Stimulated activated CD4-positive, alpha-beta T cell treated with anti-CD3 and anti-CD28 coated beads, Interleukin-1b, Interleukin-23, amount 100 ng/mL, for 24 hours (primary cell): ENCODE data around the gene SYT2.
A peak's percentile ranks its signal among the peaks of the same experiment; 100 is the strongest.
"Not testable (repeated sequence)": the region's sequence is repeated elsewhere in the genome, so short reads cannot be mapped to it uniquely, and the experiment has no call there.

Experiments used
- DNase-seq, 4 experiments: peaks; one replicate each; pipeline ENCODE4 v3.0.0-alpha.2; 2020; ENCODE audit warnings: low read depth in 4 of 4, low spot score in 1 of 4

SYT2 gene

GRCh38 chr1:202624088-202624780 lies 86.0 kb downstream of the SYT2 start:
- DNase-seq, result no peak

- DNase-seq, result not testable (repeated sequence)
Observed at GRCh38 chr1:202623476-202623875, 86.8 kb downstream of the SYT2 start.

DNA sequence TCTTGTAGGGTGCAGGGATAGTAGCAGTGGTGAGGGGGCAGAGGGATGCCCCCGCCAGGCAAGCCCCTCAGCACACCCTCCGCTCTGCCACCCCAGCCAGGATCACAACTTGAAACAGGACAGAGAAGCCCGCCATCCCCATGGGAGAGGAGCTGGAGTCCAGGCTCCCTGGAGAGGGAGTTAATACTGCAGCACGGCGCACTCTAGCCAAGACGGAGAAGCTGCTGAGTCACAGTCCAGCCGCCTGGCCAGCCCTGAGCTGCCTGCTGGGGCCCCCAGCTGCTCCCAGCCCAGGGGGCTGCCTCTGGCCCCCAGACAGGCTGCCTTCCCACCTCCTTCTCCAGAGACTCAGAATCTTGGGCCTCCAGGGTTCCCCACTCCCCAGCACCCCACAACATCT lies 87.2 kb downstream of the SYT2 start:
- no peak for DNase-seq

DNA sequence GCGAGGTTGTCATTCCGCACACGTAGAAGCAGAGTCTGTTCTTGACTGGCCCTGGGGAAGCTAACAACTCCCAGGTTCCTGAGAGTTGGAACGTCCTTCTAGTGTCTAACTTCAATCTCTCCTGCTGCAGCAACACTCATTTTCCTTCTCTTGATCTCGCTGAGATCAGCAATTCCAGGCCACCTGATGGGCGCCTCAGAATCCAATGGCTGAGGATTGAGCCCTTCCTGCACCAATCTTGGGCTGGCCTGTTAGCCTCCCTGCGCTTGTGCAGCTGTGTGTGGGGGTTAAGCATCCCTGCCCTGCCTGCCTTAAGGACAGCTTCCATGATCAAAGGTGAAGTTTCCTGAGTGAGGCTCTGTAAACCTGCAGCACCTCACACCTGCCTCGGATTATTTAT lies 87.9 kb downstream of the SYT2 start:
- no peak for DNase-seq

GRCh38 chr1:202621446-202621845 lies 88.8 kb downstream of the SYT2 start:
- no peak for DNase-seq

DNA sequence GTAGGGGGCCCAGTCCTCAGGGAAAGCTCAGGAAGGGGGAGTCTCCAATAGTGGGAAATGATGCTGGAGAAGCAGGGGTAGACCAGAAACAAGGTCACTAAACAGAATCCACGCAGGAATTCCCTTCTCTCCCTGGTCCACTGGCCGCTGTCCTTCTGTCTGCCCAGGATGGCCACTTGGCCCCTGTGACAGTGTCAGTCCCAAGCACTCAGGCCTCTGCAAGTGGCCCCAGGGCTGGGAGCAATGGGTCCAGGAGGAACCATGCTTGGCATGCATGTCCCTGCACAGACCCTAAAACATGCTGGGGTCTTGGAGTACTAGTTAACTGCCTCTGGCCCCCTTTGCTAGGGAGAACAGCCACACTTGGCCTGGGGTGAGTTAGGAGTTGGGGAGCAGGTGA lies 90.2 kb downstream of the SYT2 start:
- not testable (repeated sequence) for DNase-seq

GRCh38 chr1:202619505-202619904 lies 90.7 kb downstream of the SYT2 start:
- DNase-seq, result no peak

GRCh38 chr1:202619012-202619411 lies 91.2 kb downstream of the SYT2 start:
- DNase-seq, result not testable (repeated sequence)

GRCh38 chr1:202616355-202616915 lies 93.8 kb downstream of the SYT2 start:
- DNase-seq, result no peak

DNA sequence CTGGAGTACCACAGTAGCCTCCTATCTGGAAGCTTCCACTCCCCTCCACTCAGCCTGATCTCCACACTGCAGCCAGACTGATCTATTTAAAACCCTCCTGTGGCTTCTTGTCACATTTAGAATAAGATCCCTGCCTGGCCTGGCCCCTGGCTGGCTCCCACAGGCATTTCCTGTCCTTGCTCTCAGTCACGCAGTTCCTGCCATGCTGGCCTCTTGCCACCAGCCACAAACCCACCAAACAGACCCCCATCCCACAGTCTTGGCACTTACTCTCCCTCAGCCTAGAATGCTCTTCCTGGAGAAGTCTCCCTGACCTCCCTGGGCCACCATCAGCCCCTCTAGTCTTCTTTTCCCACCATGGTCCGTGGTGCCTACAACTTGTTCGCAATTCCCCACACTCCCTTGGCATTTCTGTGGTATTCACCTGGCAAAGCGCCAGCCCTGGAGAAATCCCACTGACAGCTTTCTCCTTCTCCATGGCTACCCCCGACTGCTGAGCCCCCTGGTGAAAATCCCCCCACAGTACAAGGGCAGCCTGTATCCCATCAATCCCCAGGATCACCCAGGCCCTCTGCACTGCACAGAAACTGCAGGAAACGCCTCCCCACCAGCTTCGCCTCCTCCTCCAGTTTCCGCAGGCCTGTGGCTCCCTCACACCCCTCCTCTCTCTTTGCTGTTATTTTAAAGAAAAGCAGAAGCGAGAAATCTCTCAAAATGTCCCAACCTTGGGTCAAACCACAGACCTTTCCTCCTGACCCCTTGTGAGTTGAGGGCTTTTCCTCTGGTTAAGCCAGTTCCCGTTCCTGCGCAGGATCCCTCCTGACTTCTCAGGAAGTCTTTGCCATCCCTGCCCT lies 94.5 kb downstream of the SYT2 start:
- no peak for DNase-seq

GRCh38 chr1:202615208-202615500 lies 95.1 kb downstream of the SYT2 start:
- not testable (repeated sequence) for DNase-seq

DNA sequence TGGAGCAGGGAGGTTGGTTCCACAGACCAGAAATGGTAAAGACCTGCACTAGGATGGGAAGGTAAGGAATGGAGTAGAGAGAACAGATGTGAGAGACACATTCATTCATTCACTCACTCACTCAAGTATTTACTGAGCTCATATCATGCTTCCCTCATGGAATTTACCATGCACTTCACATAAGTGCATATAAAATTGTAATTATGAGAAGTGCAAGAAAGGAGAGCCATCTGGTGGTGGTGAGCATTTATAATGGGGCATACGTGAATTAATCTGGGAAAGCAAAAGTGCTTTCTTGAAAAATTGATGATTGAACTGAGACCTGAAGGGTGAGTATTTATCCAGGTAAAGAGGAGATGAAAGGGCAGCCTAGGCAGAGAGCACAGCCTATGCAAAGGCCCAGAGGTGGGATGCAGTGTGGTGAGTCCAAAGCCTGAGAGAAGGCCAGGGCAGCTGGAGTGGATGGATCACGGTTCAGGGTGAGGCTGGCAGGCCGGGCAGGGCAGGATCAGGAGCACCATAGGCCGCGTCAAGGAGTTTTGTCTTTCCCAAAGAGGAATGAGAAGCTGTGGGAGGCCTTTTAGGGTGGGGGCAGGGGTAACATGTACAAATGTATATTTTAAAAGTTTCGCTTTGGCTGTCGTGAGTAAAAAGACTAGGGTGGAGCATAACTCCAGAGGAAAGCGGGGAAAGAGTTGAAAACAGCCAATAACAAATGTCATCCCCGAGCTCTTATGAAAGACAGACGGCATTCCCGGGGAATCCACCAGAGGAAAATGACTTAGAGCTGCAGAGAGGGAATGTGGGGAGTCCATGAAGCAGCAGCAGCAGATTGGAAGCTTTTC lies 95.7 kb downstream of the SYT2 start:
- DNase-seq, result not testable (repeated sequence)

DNA sequence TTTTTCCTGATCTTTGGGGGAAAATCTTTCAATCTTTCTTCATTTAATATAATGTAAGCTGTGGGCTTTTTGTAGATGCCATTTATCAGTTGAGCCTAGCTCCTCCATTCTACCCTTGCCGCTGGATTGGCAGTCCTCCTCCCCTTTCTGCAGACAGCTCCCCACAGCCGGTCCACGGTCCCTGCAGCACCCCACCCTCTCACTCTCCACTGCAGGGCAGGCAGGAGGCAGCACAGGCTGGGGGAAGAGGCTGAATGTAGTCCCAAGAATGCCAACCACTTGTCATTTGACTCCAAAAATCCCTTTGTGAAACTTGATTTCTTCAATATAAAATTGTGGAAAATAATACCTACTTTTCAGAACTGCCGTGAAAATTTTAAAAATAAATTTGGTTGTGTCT lies 96.7 kb downstream of the SYT2 start:
- DNase-seq, result no peak

DNA sequence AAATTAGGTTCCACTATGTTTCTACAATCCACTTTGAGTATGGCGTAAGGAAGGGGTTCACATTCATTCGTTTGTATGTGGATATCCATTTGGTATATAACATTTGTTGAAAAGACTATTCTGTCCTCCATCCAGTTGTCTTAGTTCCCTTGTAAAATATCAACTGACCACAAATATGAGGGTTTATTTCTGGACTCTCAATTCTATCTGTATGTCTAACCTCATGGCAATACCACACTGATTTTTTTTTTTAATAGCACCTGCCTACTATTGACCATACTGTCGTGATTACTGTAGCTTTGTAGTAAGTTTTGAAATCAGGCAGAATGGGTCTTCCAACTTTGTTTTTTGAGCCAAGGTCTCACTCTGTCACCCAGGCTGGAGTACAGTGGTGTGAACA lies 98.2 kb downstream of the SYT2 start:
- DNase-seq, result not testable (repeated sequence)

DNA sequence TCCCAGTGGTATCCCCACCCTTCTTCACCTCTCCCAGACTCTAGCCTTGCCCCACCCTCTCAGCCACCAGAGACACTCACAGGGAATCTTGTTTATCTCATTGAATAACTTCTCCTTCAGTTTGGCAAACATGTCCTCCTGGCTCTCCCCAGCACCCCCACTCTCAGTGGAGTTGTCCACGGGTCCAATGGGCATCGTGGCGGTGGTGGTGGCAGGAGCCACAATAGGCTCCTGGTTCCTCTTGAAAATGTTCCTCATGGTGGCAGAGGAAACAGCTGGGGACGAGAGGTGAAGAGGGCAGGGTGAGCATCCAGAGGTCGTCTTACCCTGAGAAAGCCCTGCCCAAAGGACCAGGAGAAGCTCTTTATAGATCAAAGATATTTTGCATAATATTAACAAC lies 104.7 kb downstream of the SYT2 start:
- DNase-seq, result no peak

- DNase-seq, result no peak
Observed at GRCh38 chr1:202603435-202603834, 106.8 kb downstream of the SYT2 start.

DNA sequence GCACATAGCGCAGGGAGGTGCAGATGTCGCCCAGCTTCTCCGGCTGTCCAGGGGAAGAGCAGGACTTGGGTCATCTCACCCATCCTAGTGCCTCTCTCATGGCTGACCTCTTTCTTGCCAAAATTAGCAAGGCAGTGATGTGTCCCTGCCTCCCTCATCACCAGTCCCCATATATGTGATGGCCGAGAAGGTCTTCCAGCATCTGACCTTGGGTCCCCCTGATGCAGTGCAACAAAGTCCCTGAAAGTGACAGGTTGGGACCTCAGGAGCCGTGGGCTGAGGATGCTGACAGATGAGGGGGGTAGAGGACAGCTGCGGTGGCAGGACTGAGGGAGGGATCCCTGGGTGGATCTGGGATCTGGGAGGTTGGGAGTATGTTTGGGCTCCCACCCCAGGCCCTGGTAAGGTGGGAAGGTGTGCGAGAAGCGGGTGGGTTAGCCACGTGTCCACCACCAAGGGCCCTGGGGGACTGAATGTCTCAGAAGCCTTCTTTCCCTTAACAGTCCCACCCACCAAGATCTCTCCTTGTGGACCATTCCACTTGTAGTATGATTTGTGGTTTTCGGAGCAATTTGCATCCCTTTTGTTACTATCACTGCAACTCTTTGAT lies 109.7 kb downstream of the SYT2 start:
- DNase-seq, result no peak

- peak in 2 of 4 experiments; percentile 6 to 8 for DNase-seq
Observed at GRCh38 chr1:202599669-202600431, 110.4 kb downstream of the SYT2 start.

- DNase-seq, result no peak
Observed at GRCh38 chr1:202597090-202597761, 113.0 kb downstream of the SYT2 start.

DNA sequence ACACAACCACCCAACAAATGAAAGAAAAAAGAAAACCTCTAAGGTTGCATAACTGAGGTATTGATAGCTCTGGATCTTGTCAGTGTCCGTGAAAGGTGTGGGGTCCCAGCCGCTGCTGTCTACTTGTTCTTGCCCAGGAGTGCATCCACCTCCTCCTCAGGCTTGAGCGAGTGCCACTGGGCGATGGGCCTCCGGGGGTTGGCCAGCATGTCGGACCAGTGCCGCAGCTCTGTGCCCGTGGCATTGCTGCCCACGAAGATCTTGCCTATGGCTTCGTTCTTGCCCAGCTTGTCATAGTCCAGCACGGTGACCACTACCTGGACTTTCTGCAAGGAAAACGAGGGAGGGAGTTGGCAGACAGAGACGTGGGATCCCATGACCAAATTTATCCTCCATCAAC lies 113.6 kb downstream of the SYT2 start:
- DNase-seq, result no peak
